ENCODE results near the gene FCMR.

The FCMR gene

GRCh38 chr1:206868264-206868663 is 53.5 kb downstream of the FCMR start:
- Histone ChIP-seq H3K4me1 (ENCODE audit: control insufficient read depth, insufficient read depth, low read length) (no peaks in the 10 kb centered on the region), H3K9me3 (ENCODE audit: control insufficient read depth in 2 of 2, low read length in 2 of 2) (peaks cover 6 to 8% of the 10 kb centered on the region in 2 donors), H3K4me3 (ENCODE audit: low read length in 2 of 2) (no peak overlapping the region), H3K9ac (ENCODE audit: low read length in 2 of 2) (no peak overlapping the region), H3K36me3 (ENCODE audit: control insufficient read depth in 2 of 2, insufficient read depth in 2 of 2, low read length in 2 of 2) (no peaks in the 10 kb centered on the region), H3K27ac (ENCODE audit: low read length) (no peak overlapping the region), H3K27me3 (ENCODE audit: control insufficient read depth in 1 of 2, insufficient read depth in 2 of 2, low read length in 2 of 2) (peaks cover 0 to 2% of the 10 kb centered on the region in 2 donors)

GRCh38 chr1:206867716-206868115 is 54.0 kb downstream of the FCMR start:
- H3K36me3 ChIP-seq (ENCODE audit: control insufficient read depth in 2 of 2, insufficient read depth in 2 of 2, low read length in 2 of 2), result no peaks in the 10 kb centered on the region
- no peak overlapping the region for H3K9ac ChIP-seq (ENCODE audit: low read length in 2 of 2)
- H3K4me1 ChIP-seq (ENCODE audit: control insufficient read depth, insufficient read depth, low read length), result no peaks in the 10 kb centered on the region
- H3K9me3 ChIP-seq (ENCODE audit: control insufficient read depth in 2 of 2, low read length in 2 of 2), result peaks cover 4 to 6% of the 10 kb centered on the region in 2 donors
- H3K27ac ChIP-seq (ENCODE audit: low read length), result no peak overlapping the region
- H3K27me3 ChIP-seq (ENCODE audit: control insufficient read depth in 1 of 2, insufficient read depth in 2 of 2, low read length in 2 of 2), result peaks cover 0 to 2% of the 10 kb centered on the region in 2 donors
- H3K4me3 ChIP-seq (ENCODE audit: low read length in 2 of 2), result no peak overlapping the region

GRCh38 chr1:206867239-206867638 is 54.5 kb downstream of the FCMR start:
- H3K36me3 ChIP-seq (ENCODE audit: control insufficient read depth in 2 of 2, insufficient read depth in 2 of 2, low read length in 2 of 2), result no peaks in the 10 kb centered on the region
- no peak overlapping the region for H3K27ac ChIP-seq (ENCODE audit: low read length)
- H3K9ac ChIP-seq (ENCODE audit: low read length in 2 of 2), result no peak overlapping the region
- peaks cover under 1 to 2% of the 10 kb centered on the region in 2 donors for H3K9me3 ChIP-seq (ENCODE audit: control insufficient read depth in 2 of 2, low read length in 2 of 2)
- H3K4me3 ChIP-seq (ENCODE audit: low read length in 2 of 2), result no peak overlapping the region
- H3K4me1 ChIP-seq (ENCODE audit: control insufficient read depth, insufficient read depth, low read length), result no peaks in the 10 kb centered on the region
- H3K27me3 ChIP-seq (ENCODE audit: control insufficient read depth in 1 of 2, insufficient read depth in 2 of 2, low read length in 2 of 2), result peaks cover 0 to 2% of the 10 kb centered on the region in 2 donors

- Histone ChIP-seq H3K36me3 (ENCODE audit: control insufficient read depth in 2 of 2, insufficient read depth in 2 of 2, low read length in 2 of 2) (no peaks in the 10 kb centered on the region), H3K4me1 (ENCODE audit: control insufficient read depth, insufficient read depth, low read length) (no peaks in the 10 kb centered on the region), H3K4me3 (ENCODE audit: low read length in 2 of 2) (no peak overlapping the region), H3K27ac (ENCODE audit: low read length) (no peak overlapping the region), H3K9ac (ENCODE audit: low read length in 2 of 2) (no peak overlapping the region), H3K27me3 (ENCODE audit: control insufficient read depth in 1 of 2, insufficient read depth in 2 of 2, low read length in 2 of 2) (peaks cover 2 to 3% of the 10 kb centered on the region in 2 donors), H3K9me3 (ENCODE audit: control insufficient read depth in 2 of 2, low read length in 2 of 2) (no peaks in the 10 kb centered on the region)
Observed at GRCh38 chr1:206866062-206866461, 55.7 kb downstream of the FCMR start.

- Histone ChIP-seq H3K36me3 (ENCODE audit: control insufficient read depth in 2 of 2, insufficient read depth in 2 of 2, low read length in 2 of 2) (no peaks in the 10 kb centered on the region), H3K4me1 (ENCODE audit: control insufficient read depth, insufficient read depth, low read length) (no peaks in the 10 kb centered on the region), H3K4me3 (ENCODE audit: low read length in 2 of 2) (no peak within 1 kb of the TSS), H3K27me3 (ENCODE audit: control insufficient read depth in 1 of 2, insufficient read depth in 2 of 2, low read length in 2 of 2) (peaks cover 2 to 3% of the 10 kb centered on the region in 2 donors), H3K9me3 (ENCODE audit: control insufficient read depth in 2 of 2, low read length in 2 of 2) (no peaks in the 10 kb centered on the region), H3K9ac (ENCODE audit: low read length in 2 of 2) (no peak within 1 kb of the TSS), H3K27ac (ENCODE audit: low read length) (no peak within 1 kb of the TSS)
Observed at GRCh38 chr1:206864939-206865671, 56.6 kb downstream of the FCMR start, which contains the start of gene IL20. Gene IL20 (plus strand): TSS chr1:206865623. CDS start chr1:206865853, 230 bp downstream.

- H3K4me3 ChIP-seq (ENCODE audit: low read length in 2 of 2), result no peak overlapping the region
- no peak overlapping the region for H3K27ac ChIP-seq (ENCODE audit: low read length)
- no peaks in the 10 kb centered on the region for H3K36me3 ChIP-seq (ENCODE audit: control insufficient read depth in 2 of 2, insufficient read depth in 2 of 2, low read length in 2 of 2)
- H3K27me3 ChIP-seq (ENCODE audit: control insufficient read depth in 1 of 2, insufficient read depth in 2 of 2, low read length in 2 of 2), result peaks cover 3 to 5% of the 10 kb centered on the region in 2 donors
- H3K9ac ChIP-seq (ENCODE audit: low read length in 2 of 2), result no peak overlapping the region
- no peaks in the 10 kb centered on the region for H3K4me1 ChIP-seq (ENCODE audit: control insufficient read depth, insufficient read depth, low read length)
- H3K9me3 ChIP-seq (ENCODE audit: control insufficient read depth in 2 of 2, low read length in 2 of 2), result no peaks in the 10 kb centered on the region
Observed at GRCh38 chr1:206863266-206863665, 58.5 kb downstream of the FCMR start.

GRCh38 chr1:206860165-206860564 is 61.6 kb downstream of the FCMR start:
- Histone ChIP-seq H3K4me3 (ENCODE audit: low read length in 2 of 2) (no peak overlapping the region), H3K4me1 (ENCODE audit: control insufficient read depth, insufficient read depth, low read length) (no peaks in the 10 kb centered on the region), H3K27ac (ENCODE audit: low read length) (no peak overlapping the region), H3K36me3 (ENCODE audit: control insufficient read depth in 2 of 2, insufficient read depth in 2 of 2, low read length in 2 of 2) (no peaks in the 10 kb centered on the region), H3K9ac (ENCODE audit: low read length in 2 of 2) (no peak overlapping the region), H3K9me3 (ENCODE audit: control insufficient read depth in 2 of 2, low read length in 2 of 2) (no peaks in the 10 kb centered on the region), H3K27me3 (ENCODE audit: control insufficient read depth in 1 of 2, insufficient read depth in 2 of 2, low read length in 2 of 2) (peaks cover 3 to 5% of the 10 kb centered on the region in 2 donors)

- no peak overlapping the region for H3K27ac ChIP-seq (ENCODE audit: low read length)
- no peaks in the 10 kb centered on the region for H3K4me1 ChIP-seq (ENCODE audit: control insufficient read depth, insufficient read depth, low read length)
- no peak overlapping the region for H3K4me3 ChIP-seq (ENCODE audit: low read length in 2 of 2)
- H3K27me3 ChIP-seq (ENCODE audit: control insufficient read depth in 1 of 2, insufficient read depth in 2 of 2, low read length in 2 of 2), result peaks cover 3 to 5% of the 10 kb centered on the region in 2 donors
- H3K9me3 ChIP-seq (ENCODE audit: control insufficient read depth in 2 of 2, low read length in 2 of 2), result no peaks in the 10 kb centered on the region
- no peak overlapping the region for H3K9ac ChIP-seq (ENCODE audit: low read length in 2 of 2)
- no peaks in the 10 kb centered on the region for H3K36me3 ChIP-seq (ENCODE audit: control insufficient read depth in 2 of 2, insufficient read depth in 2 of 2, low read length in 2 of 2)
Observed at GRCh38 chr1:206859082-206859521, 62.6 kb downstream of the FCMR start.

GRCh38 chr1:206856674-206857464 is 64.9 kb downstream of the FCMR start:
- Histone ChIP-seq H3K9ac (ENCODE audit: low read length in 2 of 2) (no peak overlapping the region), H3K27ac (ENCODE audit: low read length) (no peak overlapping the region), H3K36me3 (ENCODE audit: control insufficient read depth in 2 of 2, insufficient read depth in 2 of 2, low read length in 2 of 2) (no peaks in the 10 kb centered on the region), H3K9me3 (ENCODE audit: control insufficient read depth in 2 of 2, low read length in 2 of 2) (no peaks in the 10 kb centered on the region), H3K4me3 (ENCODE audit: low read length in 2 of 2) (no peak overlapping the region), H3K27me3 (ENCODE audit: control insufficient read depth in 1 of 2, insufficient read depth in 2 of 2, low read length in 2 of 2) (peaks cover 3 to 5% of the 10 kb centered on the region in 2 donors), H3K4me1 (ENCODE audit: control insufficient read depth, insufficient read depth, low read length) (no peaks in the 10 kb centered on the region)

- Histone ChIP-seq H3K9ac (ENCODE audit: low read length in 2 of 2) (no peak overlapping the region), H3K27ac (ENCODE audit: low read length) (no peak overlapping the region), H3K36me3 (ENCODE audit: control insufficient read depth in 2 of 2, insufficient read depth in 2 of 2, low read length in 2 of 2) (no peaks in the 10 kb centered on the region), H3K4me1 (ENCODE audit: control insufficient read depth, insufficient read depth, low read length) (no peaks in the 10 kb centered on the region), H3K9me3 (ENCODE audit: control insufficient read depth in 2 of 2, low read length in 2 of 2) (no peaks in the 10 kb centered on the region), H3K27me3 (ENCODE audit: control insufficient read depth in 1 of 2, insufficient read depth in 2 of 2, low read length in 2 of 2) (peaks cover 0 to 5% of the 10 kb centered on the region in 2 donors), H3K4me3 (ENCODE audit: low read length in 2 of 2) (no peak overlapping the region)
Observed at GRCh38 chr1:206855859-206856258, 65.9 kb downstream of the FCMR start.
